T-cell (primary cell): ENCODE data around the gene SKI. TPM values are rescaled to one million over a fixed set of nuclear protein-coding genes. Genes with fewer than 3 reads are reported as not detected.
A peak's percentile ranks its signal among the peaks of the same experiment; 100 is the strongest.

ENCODE experiments used
- ATAC-seq, 4 experiments: fragments of 200-7000 bp in 3 of 4; fragments of 150-1000 bp in 1 of 4; cut with Tn5 transposase; replicated peaks in 1 of 4; 1 replicate in 3 of 4; 2 replicates in 1 of 4; pipeline ENCODE4 v1.10.0; 2021; ENCODE audit warnings: moderate library complexity in 3 of 4, mild to moderate bottlenecking in 2 of 4, moderate number of reproducible peaks in 1 of 4
- CTCF ChIA-PET, 2 donors: fragments of 300-600 bp; sonication (Branson Sonifier 250); formaldehyde crosslinking; loops; one replicate each; lab custom pipeline; 2022; ENCODE audit warnings: antibody characterized with exemption in 2 of 2; lab: Charles Lee
- POLR2A ChIA-PET, 2 donors: fragments of 300-600 bp; sonication (Branson Sonifier 250); formaldehyde crosslinking; loops; one replicate each; lab custom pipeline; 2022; ENCODE audit warnings: antibody characterized with exemption in 2 of 2; lab: Charles Lee
- DNase-seq, 35 experiments: peaks; one replicate each; pipeline versions ENCODE4 v3.0.0 to v3.0.0-alpha.2; 2013 to 2023
- H3K27ac ChIP-seq: one replicate; pipeline ENCODE4 v1.5.1; 2013; ENCODE audit warnings: low read length
- H3K27me3 ChIP-seq, 2 experiments: replicated peaks in 1 of 2; 1 replicate in 1 of 2; 2 replicates in 1 of 2; pipeline versions ENCODE4 v1.6.1 to v1.7.0; 2013; ENCODE audit warnings: low read length in 1 of 2, mixed read lengths in 1 of 2; ENCODE audit not compliant: control insufficient read depth in 2 of 2, insufficient read depth in 2 of 2; ENCODE audit errors: extremely low read depth in 1 of 2
- H3K36me3 ChIP-seq, 2 donors: 1 replicate in 1 of 2; 2 replicates in 1 of 2; pipeline versions ENCODE4 v1.6.1 to v1.7.0; 2013; ENCODE audit warnings: low read length in 1 of 2; ENCODE audit not compliant: control insufficient read depth in 2 of 2, insufficient read depth in 1 of 2; ENCODE audit errors: extremely low read depth in 1 of 2
- H3K4me1 ChIP-seq, 2 experiments: 1 replicate in 1 of 2; 2 replicates in 1 of 2; pipeline versions ENCODE4 v1.6.1 to v1.7.0; 2013; ENCODE audit warnings: low read length in 2 of 2, mixed read lengths in 1 of 2; ENCODE audit not compliant: insufficient read depth in 2 of 2, control insufficient read depth in 1 of 2; ENCODE audit errors: extremely low read depth in 1 of 2
- H3K4me3 ChIP-seq, 2 donors: 1 replicate in 1 of 2; 2 replicates in 1 of 2; pipeline versions ENCODE4 v1.5.1 to v1.7.0; 2013; ENCODE audit warnings: mild to moderate bottlenecking in 2 of 2, low read length in 1 of 2, moderate library complexity in 1 of 2; ENCODE audit not compliant: control insufficient read depth in 1 of 2; ENCODE audit errors: extremely low read depth in 1 of 2
- H3K9me3 ChIP-seq: 2 replicates; pipeline ENCODE4 v1.7.0; 2013
- H3K27ac Mint-ChIP-seq, 2 donors: one replicate each; pipeline ENCODE4 v1.8.0; 2020 to 2021; ENCODE audit warnings: mild to moderate bottlenecking in 2 of 2, mixed read lengths in 2 of 2
- H3K27me3 Mint-ChIP-seq, 2 donors: one replicate each; pipeline ENCODE4 v1.8.0; 2021 to 2022; ENCODE audit warnings: mixed read lengths in 2 of 2
- H3K36me3 Mint-ChIP-seq: one replicate; pipeline ENCODE4 v1.8.0; 2021; ENCODE audit warnings: mixed read lengths
- H3K4me1 Mint-ChIP-seq, 3 donors: one replicate each; pipeline ENCODE4 v1.8.0; 2020 to 2022; ENCODE audit warnings: mixed read lengths in 3 of 3, mild to moderate bottlenecking in 1 of 3
- H3K4me3 Mint-ChIP-seq, 3 donors: one replicate each; pipeline ENCODE4 v1.8.0; 2020 to 2022; ENCODE audit warnings: mild to moderate bottlenecking in 3 of 3, mixed read lengths in 3 of 3, moderate library complexity in 3 of 3
- H3K9me3 Mint-ChIP-seq, 3 donors: one replicate each; pipeline ENCODE4 v1.8.0; 2020 to 2022; ENCODE audit warnings: mixed read lengths in 3 of 3
- WGBS: methylation state at CpG from one replicate; pipeline ENCODE4 v1.1.5; 2013; ENCODE audit warnings: missing lambda C conversion rate; ENCODE audit not compliant: insufficient coverage; 5-methylcytosine and 5-hydroxymethylcytosine counted together
- total RNA-seq, 35 experiments: library from RNA in 6 of 35; stranded (reverse) in 6 of 35; fragments of 120-200 nt in 1 of 35; gene quantifications; one replicate each; pipeline versions ENCODE4 v1.2.1 to v1.2.4 and lab custom pipeline; 2013 to 2026

SKI gene
- total RNA-seq, 5 donors from 2014 or later (not counting 1 experiment from before 2014, with no cell fraction given) = 137 to 299 (median 157) TPM

- DNase-seq (peak; percentile 76 to 97 (median 86)), ATAC-seq (peak; percentile 75 to 86 (median 84))
- Histone ChIP-seq H3K36me3 (peaks cover 0 to 6% of the 10 kb centered on the region in 2 donors), H3K4me1 (peaks cover 10 to 46% of the 10 kb centered on the region in 2 experiments), H3K9me3 (no peaks in the 10 kb centered on the region), H3K4me3 (peak overlapping the region in 1 of 2 donors; percentile 36), H3K27ac (peak overlapping the region; percentile 52), H3K27me3 (no peaks in the 10 kb centered on the region)
- peaks cover 18 to 26% (median 21%) of the 10 kb centered on the region in 3 donors for H3K4me1 Mint-ChIP-seq
- H3K4me3 Mint-ChIP-seq = peak overlapping the region; percentile 62 to 69 (median 66)
- POLR2A ChIA-PET = interaction anchor here in 1 of 2 donors (0.5 to 0.7 kb wide), 3 partner anchors 28 to 319 kb away, joined by 3 to 5 read pairs (median 4); no protein-coding TSS in a partner anchor
- H3K36me3 Mint-ChIP-seq = peaks cover 8% of the 10 kb centered on the region
- H3K9me3 Mint-ChIP-seq = no peaks in the 10 kb centered on the region
- H3K27ac Mint-ChIP-seq = no peak overlapping the region
- CTCF ChIA-PET = interaction anchor here in 1 of 2 donors (1.5 kb wide), 1 partner anchor 33 kb away, joined by 3 read pairs; the partner anchor contains the start of gene FAAP20
- under 1% methylated on average over 109 of the region's 129 CpGs for WGBS
- no peaks in the 10 kb centered on the region for H3K27me3 Mint-ChIP-seq
Observed at GRCh38 chr1:2227346-2228156, 568 bp upstream of the SKI start.

- CTCF ChIA-PET = no interaction called here
- under 1% methylated on average over 50 of the region's 50 CpGs for WGBS
- POLR2A ChIA-PET = interaction anchor here (0.9 to 1.2 kb wide), 4 partner anchors 9 to 317 kb away, joined by 3 to 6 read pairs (median 4); no protein-coding TSS in a partner anchor
- no peak for ATAC-seq
- no peaks in the 10 kb centered on the region for H3K27me3 Mint-ChIP-seq
- peak overlapping the region; percentile 88 to 96 (median 96) for H3K4me3 Mint-ChIP-seq
- Histone ChIP-seq H3K27me3 (no peaks in the 10 kb centered on the region), H3K36me3 (peaks cover 0 to 6% of the 10 kb centered on the region in 2 donors), H3K27ac (peak overlapping the region; percentile 75), H3K4me3 (peak overlapping the region; percentile 84 to 96), H3K4me1 (peaks cover 15 to 57% of the 10 kb centered on the region in 2 experiments), H3K9me3 (no peaks in the 10 kb centered on the region)
- peaks cover 28 to 37% (median 30%) of the 10 kb centered on the region in 3 donors for H3K4me1 Mint-ChIP-seq
- H3K27ac Mint-ChIP-seq = peak overlapping the region; percentile 97 to 99
- H3K9me3 Mint-ChIP-seq = no peaks in the 10 kb centered on the region
- DNase-seq = peak in 10 of 35 experiments; percentile 26 to 55 (median 48)
- peaks cover 8% of the 10 kb centered on the region for H3K36me3 Mint-ChIP-seq
Observed at GRCh38 chr1:2228694-2229036, 546 bp downstream of the SKI start.

- DNase-seq = peak in 31 of 35 experiments; percentile 32 to 70 (median 46)
- Mint-ChIP-seq H3K4me3 (peak overlapping the region; percentile 88 to 96 (median 96)), H3K27me3 (no peaks in the 10 kb centered on the region), H3K27ac (peak overlapping the region; percentile 97 to 99), H3K4me1 (peaks cover 33 to 42% (median 34%) of the 10 kb centered on the region in 3 donors), H3K9me3 (no peaks in the 10 kb centered on the region), H3K36me3 (peaks cover 8% of the 10 kb centered on the region)
- ChIA-PET CTCF (interaction anchor here in 1 of 2 donors (1.0 kb wide), 1 partner anchor 26 kb away, joined by 3 read pairs; no protein-coding TSS in a partner anchor), POLR2A (interaction anchor here (0.9 to 1.2 kb wide), 4 partner anchors 8 to 317 kb away, joined by 3 to 6 read pairs (median 4); no protein-coding TSS in a partner anchor)
- H3K36me3 ChIP-seq = peaks cover 0 to 6% of the 10 kb centered on the region in 2 donors
- ATAC-seq = peak in 2 of 4 experiments; percentile 1 to 3
- peak overlapping the region; percentile 84 to 96 for H3K4me3 ChIP-seq
- H3K27ac ChIP-seq = peak overlapping the region; percentile 75
- no peaks in the 10 kb centered on the region for H3K27me3 ChIP-seq
- peaks cover 16 to 63% of the 10 kb centered on the region in 2 experiments for H3K4me1 ChIP-seq
- 2% methylated on average over 74 of the region's 77 CpGs for WGBS
- no peaks in the 10 kb centered on the region for H3K9me3 ChIP-seq
Observed at GRCh38 chr1:2229037-2229864, 1.1 kb downstream of the SKI start.

GRCh38 chr1:2229911-2230731, 2.0 kb downstream of the SKI start:
- Mint-ChIP-seq H3K27me3 (no peaks in the 10 kb centered on the region), H3K4me3 (peak overlapping the region; percentile 88 to 96 (median 96)), H3K9me3 (no peaks in the 10 kb centered on the region), H3K36me3 (peaks cover 8% of the 10 kb centered on the region), H3K27ac (peak overlapping the region; percentile 97 to 99), H3K4me1 (peaks cover 36 to 51% (median 41%) of the 10 kb centered on the region in 3 donors)
- Histone ChIP-seq H3K4me3 (peak overlapping the region; percentile 84 to 96), H3K27me3 (no peaks in the 10 kb centered on the region), H3K27ac (peak overlapping the region; percentile 75), H3K9me3 (no peaks in the 10 kb centered on the region), H3K36me3 (peaks cover 0 to 6% of the 10 kb centered on the region in 2 donors), H3K4me1 (peaks cover 17 to 72% of the 10 kb centered on the region in 2 experiments)
- ChIA-PET POLR2A (interaction anchor here (0.6 to 2.4 kb wide), 5 partner anchors 22 to 81 kb away, joined by 3 to 16 read pairs (median 8); no protein-coding TSS in a partner anchor), CTCF (interaction anchor here in 1 of 2 donors (1.0 kb wide), 1 partner anchor 25 kb away, joined by 3 read pairs; no protein-coding TSS in a partner anchor)
- DNase-seq (peak in 1 of 35 experiments; percentile 44), ATAC-seq (no peak)
- WGBS = 20% methylated on average over 22 of the region's 32 CpGs

- H3K4me1 Mint-ChIP-seq = peaks cover 44 to 59% (median 49%) of the 10 kb centered on the region in 3 donors
- Histone ChIP-seq H3K36me3 (peaks cover 0 to 6% of the 10 kb centered on the region in 2 donors), H3K27ac (peak overlapping the region; percentile 75), H3K4me3 (peak overlapping the region; percentile 84 to 96), H3K27me3 (no peaks in the 10 kb centered on the region), H3K9me3 (no peaks in the 10 kb centered on the region), H3K4me1 (peaks cover 25 to 80% of the 10 kb centered on the region in 2 experiments)
- WGBS = 7% methylated on average over 26 of the region's 30 CpGs
- no peaks in the 10 kb centered on the region for H3K9me3 Mint-ChIP-seq
- H3K4me3 Mint-ChIP-seq = peak overlapping the region; percentile 88 to 96 (median 96)
- ChIA-PET POLR2A (interaction anchor here (0.5 to 2.4 kb wide), 8 partner anchors 10 to 81 kb away, joined by 3 to 16 read pairs (median 6); partner anchors contain the start of gene FAAP20 (in 1 of the 2)), CTCF (interaction anchor here in 1 of 2 donors (0.5 to 1.7 kb wide), 2 partner anchors 36 to 42 kb away, joined by 3 to 6 read pairs; partner anchors contain the start of gene FAAP20)
- ATAC-seq (peak in 1 of 4 experiments; percentile 4), DNase-seq (peak in 34 of 35 experiments; percentile 50 to 81 (median 60))
- H3K27ac Mint-ChIP-seq = peak overlapping the region; percentile 97 to 99
- H3K36me3 Mint-ChIP-seq = peaks cover 8% of the 10 kb centered on the region
- no peaks in the 10 kb centered on the region for H3K27me3 Mint-ChIP-seq
Observed at GRCh38 chr1:2230781-2231531, 2.8 kb downstream of the SKI start.
